ENCODE data around the gene TMPRSS9.

- TF ChIP-seq CTCF (conservative IDR thresholded peaks at IDR 0.05; ENCODE audit: low read depth, low read length): no peak
- no peak for TF ChIP-seq EZH2 (IDR thresholded peaks at IDR 0.05; ENCODE audit: borderline replicate concordance, low read depth, low read length, poor library complexity, severe bottlenecking)
These were observed 21.9 kb upstream of the TMPRSS9 start for GRCh38 chr19:2338055-2338615.
